Lung (tissue), 12 donors: ENCODE data around the gene NUDT14. TPM values are rescaled to one million over a fixed set of nuclear protein-coding genes. Genes with fewer than 3 reads are reported as not detected.

Experiments used
- ATAC-seq: fragments of 200-7000 bp; cut with Tn5 transposase; one replicate; pipeline ENCODE4 v1.9.1; 2020; ENCODE audit warnings: moderate number of reproducible peaks; ENCODE audit not compliant: insufficient read depth, low FRiP score
- DNase-seq, 3 donors: peaks; one replicate each; pipeline ENCODE4 v3.0.0-alpha.2; 2013 to 2017
- H3K27ac ChIP-seq, 2 donors: one replicate each; pipeline ENCODE4 v1.5.1; 2013; ENCODE audit warnings: mild to moderate bottlenecking in 2 of 2, moderate library complexity in 2 of 2, control low read depth in 1 of 2, inconsistent platforms in 1 of 2, low read depth in 1 of 2, low read length in 1 of 2
- H3K27me3 ChIP-seq, 3 donors: one replicate each; pipeline ENCODE4 v1.5.1; 2013; ENCODE audit warnings: low read length in 2 of 3; ENCODE audit not compliant: control insufficient read depth in 3 of 3, insufficient read depth in 3 of 3
- H3K36me3 ChIP-seq, 4 donors: one replicate each; pipeline ENCODE4 v1.5.1; 2013; ENCODE audit warnings: low read length in 4 of 4, mild to moderate bottlenecking in 1 of 4, moderate library complexity in 1 of 4; ENCODE audit not compliant: control insufficient read depth in 4 of 4, insufficient read depth in 4 of 4
- H3K4me1 ChIP-seq, 5 donors: one replicate each; pipeline ENCODE4 v1.5.1; 2013; ENCODE audit warnings: low read length in 5 of 5, mild to moderate bottlenecking in 2 of 5, moderate library complexity in 1 of 5; ENCODE audit not compliant: control insufficient read depth in 5 of 5, insufficient read depth in 5 of 5
- H3K4me3 ChIP-seq: one replicate; pipeline ENCODE4 v1.5.1; 2013; ENCODE audit warnings: mild to moderate bottlenecking, control low read depth, moderate library complexity
- H3K9ac ChIP-seq, 2 donors: one replicate each; pipeline ENCODE4 v1.5.1; 2013; ENCODE audit warnings: low read length in 2 of 2, control low read depth in 1 of 2; ENCODE audit not compliant: insufficient read depth in 1 of 2
- H3K9me3 ChIP-seq, 4 donors: one replicate each; pipeline ENCODE4 v1.5.1; 2013; ENCODE audit warnings: low read length in 3 of 4, mild to moderate bottlenecking in 1 of 4, moderate library complexity in 1 of 4; ENCODE audit not compliant: control insufficient read depth in 4 of 4, insufficient read depth in 3 of 4
- CTCF ChIP-seq: IDR thresholded peaks from 2 replicates; pipeline ENCODE4 v1.5.1; 2012; ENCODE audit warnings: mild to moderate bottlenecking; ENCODE audit errors: control extremely low read depth, extremely low read depth
- WGBS, 2 donors: extraction: QIAGEN DNeasy Blood & Tissue Kit; methylation state at CpG; one replicate each; pipeline ENCODE4 v1.1.7; 2013; 5-methylcytosine and 5-hydroxymethylcytosine counted together
- polyA plus RNA-seq, 2 donors: library from polyadenylated mRNA; stranded (reverse); fragments of 200-250 nt; gene quantifications; one replicate each; pipeline ENCODE4 v1.2.1, GENCODE V29; 2013
- total RNA-seq, 2 donors: library from RNA; depleted of rRNA in 1 of 2; stranded (reverse); fragments of >200 nt in 1 of 2; gene quantifications; one replicate each; pipeline ENCODE4 v1.2.1, GENCODE V29; 2014 to 2021
- donor health status: control.
- donor health status: control.
- donor health status: Bipolar disorder and iron deficiency.
- donor health status: healthy.
- donor health status: DM: yes; HTN: yes; CAD: no.

The NUDT14 gene
- total and polyA plus RNA-seq, 4 donors, result 27.7 to 80.7 (median 51.3) TPM

- Histone ChIP-seq H3K27me3 (no peaks in the 10 kb centered on the region), H3K9me3 (peaks cover 0 to 7% (median 0%) of the 10 kb centered on the region in 4 donors), H3K27ac (no peak overlapping the region), H3K9ac (no peak overlapping the region), H3K36me3 (peaks cover 0 to 38% (median 9%) of the 10 kb centered on the region in 4 donors), H3K4me1 (peaks cover 0 to 3% (median 0%) of the 10 kb centered on the region in 5 donors), H3K4me3 (no peak overlapping the region)
- no peak for TF ChIP-seq CTCF
- 90 to 95% methylated on average over 18 of the region's 18 CpGs for WGBS, 2 donors
- ATAC-seq (no peak), DNase-seq (no peak)
These were observed 31.6 kb upstream of the NUDT14 start for GRCh38 chr14:105212541-105213300.

- no peak for TF ChIP-seq CTCF
- H3K27me3 ChIP-seq, result no peaks in the 10 kb centered on the region
- peaks cover 0 to 32% (median 8%) of the 10 kb centered on the region in 4 donors for H3K36me3 ChIP-seq
- H3K27ac ChIP-seq, result no peak overlapping the region
- DNase-seq (no peak), ATAC-seq (no peak)
- peaks cover 0 to 8% (median 0%) of the 10 kb centered on the region in 5 donors for H3K4me1 ChIP-seq
- H3K9ac ChIP-seq, result no peak overlapping the region
- WGBS, 2 donors, result 81 to 93% methylated on average over 9 of the region's 9 CpGs
- H3K9me3 ChIP-seq, result peaks cover 0 to 7% (median 0%) of the 10 kb centered on the region in 4 donors
- H3K4me3 ChIP-seq, result no peak overlapping the region
These were observed 30.6 kb upstream of the NUDT14 start for GRCh38 chr14:105211758-105212089.

GRCh38 chr14:105211086-105211757 lies 30.1 kb upstream of the NUDT14 start:
- TF ChIP-seq CTCF, result no peak
- peaks cover 0 to 9% (median 0%) of the 10 kb centered on the region in 5 donors for H3K4me1 ChIP-seq
- DNase-seq, result no peak
- no peak overlapping the region for H3K9ac ChIP-seq
- H3K9me3 ChIP-seq, result peaks cover 0 to 7% (median 0%) of the 10 kb centered on the region in 4 donors
- no peak for ATAC-seq
- H3K36me3 ChIP-seq, result peaks cover 0 to 32% (median 8%) of the 10 kb centered on the region in 4 donors
- 91 to 94% methylated on average over 23 of the region's 23 CpGs for WGBS, 2 donors
- no peaks in the 10 kb centered on the region for H3K27me3 ChIP-seq
- no peak overlapping the region for H3K4me3 ChIP-seq
- H3K27ac ChIP-seq, result no peak overlapping the region
